PFSK-1 (cell line): ENCODE measurements around the gene POLR1D.

Experiments used
- FOXP2 ChIP-seq: optimal IDR thresholded peaks from 2 replicates; pipeline ENCODE3; 2011; ENCODE audit warnings: borderline replicate concordance, control low read depth, inconsistent platforms; ENCODE audit not compliant: insufficient read depth; ENCODE audit errors: extremely low read length, extremely low read depth
- POLR2AphosphoS5 ChIP-seq: IDR thresholded peaks from 2 replicates; pipeline ENCODE4 v1.6.1; 2012; ENCODE audit warnings: low read depth, mild to moderate bottlenecking, control low read depth, low read length, moderate library complexity
- SIN3A ChIP-seq: IDR thresholded peaks from 2 replicates; pipeline ENCODE4 v1.6.1; 2012; ENCODE audit warnings: mild to moderate bottlenecking, low read length, moderate library complexity, borderline replicate concordance; ENCODE audit not compliant: insufficient read depth
- TAF1 ChIP-seq: IDR thresholded peaks from 2 replicates; pipeline ENCODE4 v1.6.1; 2012; ENCODE audit warnings: low read length, control low read depth, borderline replicate concordance; ENCODE audit not compliant: insufficient read depth
- TF ChIP-seq, protein P1 (sequence below), 2 experiments: IDR thresholded peaks; 2 replicates each; pipeline versions ENCODE4 v1.6.1 to v1.8.0; 2011 to 2012; ENCODE audit warnings: low read depth in 2 of 2, low read length in 2 of 2, control low read depth in 1 of 2, inconsistent platforms in 1 of 2, mild to moderate bottlenecking in 1 of 2, moderate library complexity in 1 of 2; ENCODE audit not compliant: insufficient read depth in 1 of 2

DNA sequence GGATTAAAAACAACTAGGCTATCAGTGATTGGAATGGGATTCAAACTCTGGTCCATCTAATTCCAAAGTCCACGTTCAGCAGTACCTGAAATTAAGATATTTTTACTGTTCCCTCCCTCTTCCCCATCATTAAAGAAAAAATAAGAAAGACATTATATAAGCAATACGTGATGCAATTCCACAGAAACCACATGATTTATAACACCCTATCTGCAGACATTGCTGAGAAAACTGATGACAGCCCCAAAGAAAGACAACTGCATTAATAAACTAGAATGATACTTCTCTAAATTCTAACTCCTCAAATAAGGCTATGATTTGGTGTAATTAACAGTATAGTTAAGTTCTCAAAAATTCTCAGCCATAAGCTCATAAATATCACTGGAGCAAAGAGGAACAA lies 20.5 kb upstream of the POLR1D start:
- TF ChIP-seq, protein P1, sequence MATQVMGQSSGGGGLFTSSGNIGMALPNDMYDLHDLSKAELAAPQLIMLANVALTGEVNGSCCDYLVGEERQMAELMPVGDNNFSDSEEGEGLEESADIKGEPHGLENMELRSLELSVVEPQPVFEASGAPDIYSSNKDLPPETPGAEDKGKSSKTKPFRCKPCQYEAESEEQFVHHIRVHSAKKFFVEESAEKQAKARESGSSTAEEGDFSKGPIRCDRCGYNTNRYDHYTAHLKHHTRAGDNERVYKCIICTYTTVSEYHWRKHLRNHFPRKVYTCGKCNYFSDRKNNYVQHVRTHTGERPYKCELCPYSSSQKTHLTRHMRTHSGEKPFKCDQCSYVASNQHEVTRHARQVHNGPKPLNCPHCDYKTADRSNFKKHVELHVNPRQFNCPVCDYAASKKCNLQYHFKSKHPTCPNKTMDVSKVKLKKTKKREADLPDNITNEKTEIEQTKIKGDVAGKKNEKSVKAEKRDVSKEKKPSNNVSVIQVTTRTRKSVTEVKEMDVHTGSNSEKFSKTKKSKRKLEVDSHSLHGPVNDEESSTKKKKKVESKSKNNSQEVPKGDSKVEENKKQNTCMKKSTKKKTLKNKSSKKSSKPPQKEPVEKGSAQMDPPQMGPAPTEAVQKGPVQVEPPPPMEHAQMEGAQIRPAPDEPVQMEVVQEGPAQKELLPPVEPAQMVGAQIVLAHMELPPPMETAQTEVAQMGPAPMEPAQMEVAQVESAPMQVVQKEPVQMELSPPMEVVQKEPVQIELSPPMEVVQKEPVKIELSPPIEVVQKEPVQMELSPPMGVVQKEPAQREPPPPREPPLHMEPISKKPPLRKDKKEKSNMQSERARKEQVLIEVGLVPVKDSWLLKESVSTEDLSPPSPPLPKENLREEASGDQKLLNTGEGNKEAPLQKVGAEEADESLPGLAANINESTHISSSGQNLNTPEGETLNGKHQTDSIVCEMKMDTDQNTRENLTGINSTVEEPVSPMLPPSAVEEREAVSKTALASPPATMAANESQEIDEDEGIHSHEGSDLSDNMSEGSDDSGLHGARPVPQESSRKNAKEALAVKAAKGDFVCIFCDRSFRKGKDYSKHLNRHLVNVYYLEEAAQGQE (IDR thresholded peaks at IDR 0.05; ENCODE audit: insufficient read depth in 1 of 2, low read depth in 2 of 2, low read length in 2 of 2) = no peak
- TF ChIP-seq SIN3A (no peak), POLR2AphosphoS5 (no peak), TAF1 (no peak), FOXP2 (no peak)
